Stimulated activated CD4-positive, alpha-beta T cell treated with anti-CD3 and anti-CD28 coated beads, Interleukin-4, amount 100 ng/mL, for 48 hours (primary cell): ENCODE measurements around the gene CNP.
"Not testable (repeated sequence)": the region's sequence is repeated elsewhere in the genome, so short reads cannot be mapped to it uniquely, and the experiment has no call there.

ENCODE experiments used
- DNase-seq, 2 donors: peaks; one replicate each; pipeline ENCODE4 v3.0.0-alpha.2; 2020; ENCODE audit warnings: low read depth in 2 of 2

CNP gene

DNA sequence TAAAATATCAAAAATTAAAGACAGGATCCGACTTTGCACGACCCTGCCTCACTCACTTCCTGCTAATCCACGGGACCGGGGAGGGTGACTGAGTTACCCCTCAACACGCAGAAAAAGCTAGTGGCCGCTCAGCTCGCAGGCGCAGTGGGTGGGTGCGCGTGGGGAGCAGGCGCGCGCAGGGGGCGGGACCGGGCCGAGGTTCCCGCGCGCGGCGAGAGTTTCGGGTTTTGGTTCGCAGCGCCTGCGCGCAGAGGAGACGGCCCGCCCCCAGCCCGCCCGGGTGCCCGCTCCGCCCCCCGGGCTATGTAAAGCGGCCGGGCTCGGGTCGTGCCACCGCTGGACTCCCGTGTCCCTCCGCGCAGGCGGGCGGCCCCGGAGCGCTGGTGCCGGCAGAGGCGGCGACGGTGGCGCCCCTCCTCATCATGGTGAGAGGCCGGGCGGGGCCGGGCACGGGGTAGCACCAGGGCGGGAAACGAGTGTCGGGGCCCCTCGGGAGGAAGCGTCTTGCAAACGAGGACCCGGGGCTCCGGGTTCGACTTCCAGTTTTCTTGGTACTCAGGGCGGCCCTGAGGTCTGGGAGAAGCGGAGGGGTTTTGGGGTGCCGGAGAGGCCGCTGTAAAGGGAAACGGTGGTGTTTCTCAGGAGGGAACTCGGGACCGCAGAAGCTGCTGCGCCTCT is at the start of gene CNP:
CNP (plus strand) TSS at position 333 of the 678 bp plus-strand sequence; CDS start at position 423, 90 bp downstream.
- DNase-seq = peak; percentile 87 to 91

GRCh38 chr17:41917192-41917591 is 49.4 kb upstream of the CNP start:
- DNase-seq = no peak

- DNase-seq = peak; percentile 37 to 40
Measured at GRCh38 chr17:41917679-41918313, 48.8 kb upstream of the CNP start.

GRCh38 chr17:41918314-41919164 is 48.1 kb upstream of the CNP start, which contains the start of gene ACLY:
Gene ACLY (minus strand): TSS chr17:41918951. CDS start chr17:41913873, 5,078 bp downstream.
- peak; percentile 93 to 95 for DNase-seq

DNA sequence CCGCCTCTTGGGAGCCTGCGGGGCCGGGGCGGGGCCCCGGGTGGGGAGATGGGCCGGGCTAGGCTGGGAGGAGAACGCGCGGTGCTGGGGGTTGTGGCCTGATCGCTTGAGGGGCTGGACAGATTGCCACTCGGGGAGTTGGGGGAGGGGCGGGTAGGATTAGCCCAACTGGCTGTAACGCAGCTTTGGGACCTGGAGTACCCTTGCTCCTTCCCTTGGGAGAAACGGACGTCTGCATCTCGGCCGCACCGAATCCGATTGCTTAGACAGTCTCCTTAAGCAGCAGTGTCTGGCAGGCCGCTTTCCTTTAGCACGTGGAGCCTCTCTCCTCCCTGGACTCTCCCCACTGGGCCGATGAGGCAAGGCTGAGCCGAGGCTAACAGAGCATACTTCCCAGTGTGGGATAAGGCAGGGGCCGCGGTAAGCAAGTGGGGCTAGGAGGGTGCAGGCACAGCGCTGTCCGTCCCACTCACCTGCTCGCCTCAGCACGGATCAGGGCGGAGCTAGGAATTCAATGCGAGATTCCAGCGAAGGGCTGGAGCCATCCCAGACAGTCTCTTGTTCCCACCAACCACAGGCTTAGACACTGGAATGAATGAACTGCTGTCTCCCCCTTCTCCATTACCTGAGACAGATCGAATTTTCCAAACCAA is 47.3 kb upstream of the CNP start:
- DNase-seq = no peak

GRCh38 chr17:41919840-41920579 is 46.6 kb upstream of the CNP start:
- DNase-seq = no peak

DNA sequence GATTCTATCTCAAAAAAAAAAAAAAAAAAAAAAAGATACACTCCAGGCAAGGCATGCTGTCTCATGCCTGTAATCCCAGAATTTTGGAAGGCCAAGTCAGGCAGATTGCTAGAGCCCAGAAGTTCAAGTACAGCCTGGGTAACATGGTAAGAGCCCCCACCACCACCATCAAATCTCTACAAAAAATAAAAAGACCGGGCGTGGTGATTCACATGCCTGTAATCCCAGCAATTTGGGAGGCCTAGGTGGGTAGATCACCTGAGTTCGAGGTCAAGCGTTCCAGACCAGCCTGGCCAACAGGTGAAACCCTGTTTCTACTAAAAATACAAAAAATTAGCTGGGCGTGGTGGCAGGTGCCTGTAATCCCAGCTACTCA is 46.0 kb upstream of the CNP start:
- DNase-seq = no peak

DNA sequence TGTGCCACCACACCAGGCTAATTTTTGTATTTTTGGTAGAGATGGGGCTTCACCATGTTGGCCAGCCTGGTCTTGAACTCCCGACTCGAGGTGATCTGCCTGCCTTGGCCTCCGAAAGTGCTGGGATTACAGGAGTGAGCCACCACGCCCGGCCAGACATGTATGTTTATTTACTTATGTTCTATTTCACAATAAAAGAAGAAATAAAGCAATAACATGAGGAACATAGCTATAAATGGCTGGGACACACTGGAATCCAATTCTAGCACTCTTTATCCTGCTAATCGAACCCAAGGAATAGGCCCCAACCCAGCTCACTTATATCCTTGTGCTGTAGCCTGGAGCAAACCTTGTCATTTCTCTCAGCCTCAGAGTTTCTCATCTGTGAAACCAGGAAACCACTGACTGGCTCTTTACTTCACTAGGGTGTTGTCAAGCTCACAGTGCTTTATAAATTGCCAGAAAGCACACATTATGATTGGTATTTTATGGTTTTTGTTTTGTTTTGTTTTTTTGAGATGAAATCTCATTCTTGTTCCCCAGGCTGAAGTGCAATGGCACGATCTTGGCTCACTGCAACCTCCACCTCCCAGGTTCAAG is 40.5 kb upstream of the CNP start:
- no peak for DNase-seq

GRCh38 chr17:41928693-41929251 is 37.8 kb upstream of the CNP start:
- DNase-seq = no peak

DNA sequence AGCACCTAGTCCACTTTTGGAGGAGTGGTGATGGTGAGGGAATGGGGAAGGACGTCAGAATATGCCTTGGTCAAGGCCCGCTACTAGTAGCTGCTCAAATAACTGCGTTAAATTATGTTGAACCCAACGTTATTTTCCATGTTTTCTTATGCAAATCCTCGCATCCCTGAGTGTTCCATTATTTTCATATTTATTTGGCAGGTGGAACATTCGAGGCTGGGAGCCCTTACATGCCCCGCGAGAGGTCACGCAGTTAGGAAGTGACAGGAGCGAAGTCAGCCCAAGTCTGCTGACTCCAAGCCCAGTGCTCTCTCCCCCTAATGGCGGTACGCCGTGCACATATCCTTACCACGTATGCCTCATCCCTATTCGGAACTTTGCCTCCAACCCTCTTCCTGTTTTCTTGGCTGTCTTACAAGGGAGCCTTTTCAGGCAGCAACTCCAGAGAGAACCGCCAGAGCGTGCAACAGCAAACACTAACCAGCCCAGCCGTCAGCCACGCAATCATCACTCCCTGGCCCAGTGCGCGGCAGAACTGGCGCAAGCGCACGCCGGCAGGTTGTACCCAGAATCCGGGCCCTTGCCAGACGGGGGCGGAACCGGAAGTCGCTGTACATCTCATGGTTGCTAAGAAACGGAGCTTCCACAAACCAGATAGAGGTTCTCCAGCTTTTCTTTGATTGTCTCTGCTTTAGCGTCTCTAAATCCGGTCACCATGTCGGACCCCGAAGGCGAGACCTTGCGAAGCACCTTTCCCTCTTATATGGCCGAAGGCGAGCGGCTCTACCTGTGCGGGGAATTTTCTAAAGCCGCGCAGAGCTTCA is 36.4 kb upstream of the CNP start, which contains the start of gene ODAD4:
ODAD4 (plus strand) TSS at position 609 of the 824 bp plus-strand sequence; CDS start at position 716, 107 bp downstream.
- DNase-seq = peak; percentile 90 to 95

DNA sequence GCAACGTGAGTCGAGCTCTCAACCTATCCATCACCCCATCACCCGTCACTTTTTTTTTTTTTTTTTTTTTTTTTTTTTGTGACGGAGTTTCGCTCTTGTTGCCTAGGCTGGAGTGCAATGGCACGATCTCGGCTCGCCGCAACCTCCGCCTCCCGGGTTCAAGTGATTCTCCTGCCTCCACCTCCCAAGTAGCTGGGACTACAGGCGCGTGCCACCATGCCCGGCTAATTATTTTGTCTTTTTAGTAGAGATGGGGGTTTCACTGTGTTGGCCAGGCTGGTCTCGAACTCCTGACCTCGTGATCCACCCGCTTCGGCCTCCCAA is 35.8 kb upstream of the CNP start:
- DNase-seq = not testable (repeated sequence)

GRCh38 chr17:41931715-41932114 is 34.9 kb upstream of the CNP start:
- not testable (repeated sequence) for DNase-seq

GRCh38 chr17:41932816-41933389 is 33.7 kb upstream of the CNP start:
- no peak for DNase-seq

DNA sequence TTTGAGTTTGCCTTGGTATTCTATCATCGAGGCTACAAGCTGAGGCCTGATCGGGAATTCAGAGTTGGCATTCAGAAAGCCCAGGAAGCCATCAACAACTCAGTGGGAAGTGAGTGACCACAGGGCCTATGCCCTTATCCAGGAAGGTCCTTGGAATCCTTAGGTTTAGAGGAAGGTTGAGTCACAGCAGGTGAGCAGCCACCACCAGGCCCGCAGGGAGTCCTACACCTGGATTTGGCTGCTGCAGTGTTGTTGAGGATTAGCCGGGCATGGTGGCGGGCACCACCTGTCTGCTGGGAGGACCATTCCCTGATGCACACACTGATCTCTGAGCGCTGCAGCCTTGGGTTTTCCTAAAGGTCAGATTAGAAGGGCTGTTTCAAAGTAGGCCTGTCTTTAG is 31.0 kb upstream of the CNP start:
- DNase-seq = no peak

DNA sequence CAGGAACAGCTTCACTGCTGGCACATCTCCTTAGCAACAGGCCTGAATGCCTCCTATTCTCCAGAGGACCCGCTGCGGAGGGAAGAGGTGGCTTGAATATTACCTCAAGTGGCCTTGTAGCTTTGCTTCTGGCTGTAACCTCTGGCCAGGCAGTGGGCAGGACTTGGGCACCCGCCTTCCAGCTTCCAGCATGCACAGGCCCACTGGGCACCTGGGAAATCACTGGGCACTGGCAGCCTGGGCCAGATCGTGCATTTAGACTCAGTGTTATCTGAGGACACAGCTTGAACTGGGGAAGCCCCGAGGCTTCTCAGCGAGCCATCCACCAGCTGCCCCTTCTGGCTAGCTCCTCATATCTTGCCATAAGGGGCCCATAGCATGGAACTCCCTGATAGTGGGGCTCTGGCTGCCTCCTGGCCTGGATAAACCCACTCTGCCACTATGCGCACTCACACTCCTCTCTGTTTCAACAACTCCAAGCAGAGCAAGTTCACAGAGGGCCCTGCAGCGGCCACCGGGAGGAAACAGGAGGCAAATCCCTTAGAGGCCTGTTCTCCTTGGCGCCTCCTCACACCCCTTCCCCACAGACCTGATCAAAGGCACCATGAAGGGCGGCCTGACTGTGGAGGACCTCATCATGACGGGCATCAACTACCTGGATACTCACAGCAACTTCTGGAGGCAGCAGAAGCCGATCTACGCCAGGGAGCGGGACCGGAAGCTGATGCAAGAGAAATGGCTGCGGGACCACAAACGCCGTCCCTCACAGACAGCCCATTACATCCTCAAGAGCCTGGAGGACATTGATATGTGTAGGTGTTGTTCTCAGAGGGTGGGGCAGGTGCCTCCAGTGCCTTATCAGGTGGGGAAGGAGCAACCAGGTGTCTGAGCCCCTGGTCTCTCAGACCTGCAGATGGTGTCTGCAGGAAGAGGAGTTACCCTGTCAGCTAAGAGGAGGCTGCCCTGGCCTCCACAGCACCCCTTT is 28.3 kb upstream of the CNP start:
- no peak for DNase-seq

DNA sequence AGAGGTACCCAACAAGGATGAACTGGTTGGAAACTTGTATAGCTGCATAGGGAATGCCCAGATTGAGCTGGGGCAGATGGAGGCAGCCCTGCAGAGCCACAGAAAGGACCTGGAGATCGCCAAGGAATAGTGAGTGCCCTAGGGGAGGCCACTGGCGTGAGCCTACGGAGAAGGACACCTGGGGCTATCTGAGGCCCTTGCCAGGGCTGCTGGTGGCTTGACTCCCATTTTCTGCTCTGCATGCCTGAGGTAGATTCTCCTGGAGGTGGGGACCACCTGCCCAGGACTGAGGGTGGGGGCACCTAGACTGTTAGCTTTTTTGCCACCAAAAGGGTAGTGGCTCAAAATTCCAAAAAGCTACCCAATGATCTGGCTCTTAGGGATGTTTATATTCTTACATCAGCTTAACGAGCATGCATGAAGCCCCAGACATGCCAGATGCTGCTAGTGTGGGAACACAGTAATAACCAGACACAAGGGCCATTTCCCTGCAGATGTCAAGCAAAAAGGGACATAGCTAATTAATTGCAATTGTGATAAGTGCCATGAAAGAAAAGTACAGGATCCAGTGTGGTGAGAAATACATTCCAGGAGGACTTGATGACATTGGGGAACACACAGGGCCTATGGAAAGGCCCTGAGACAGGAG is 27.4 kb upstream of the CNP start:
- DNase-seq = no peak

DNA sequence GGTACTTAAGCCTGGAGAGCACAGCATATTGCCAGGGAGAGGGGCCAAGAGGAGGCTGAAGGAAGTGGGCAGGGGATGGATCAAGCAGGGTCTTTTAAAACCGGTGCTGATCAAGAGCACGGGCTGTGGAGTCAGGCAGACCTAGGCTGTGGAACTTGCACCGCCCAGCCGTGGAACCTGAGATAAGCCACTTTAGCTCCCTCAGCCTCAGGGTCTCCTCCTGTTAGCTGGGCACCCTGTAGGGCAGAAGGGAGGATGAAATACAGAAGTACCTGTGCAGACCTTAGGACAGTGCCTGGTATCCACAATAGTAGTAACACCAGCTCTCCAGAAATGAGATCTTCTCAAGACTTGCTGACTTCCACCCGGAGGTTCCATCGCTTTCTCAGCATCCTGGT is 26.9 kb upstream of the CNP start:
- no peak for DNase-seq

- DNase-seq = no peak
Measured at GRCh38 chr17:41941168-41941567, 25.4 kb upstream of the CNP start.
